HCT116 (cell line): ENCODE results near the gene KRCC1.
"Not testable (repeated sequence)": the region's sequence is repeated elsewhere in the genome, so short reads cannot be mapped to it uniquely, and the experiment has no call there.

Source experiments
- CBX3 ChIP-seq: IDR thresholded peaks from 2 replicates; pipeline ENCODE4 v1.6.1; 2012; ENCODE audit warnings: low read depth
- CEBPB ChIP-seq: IDR thresholded peaks from 2 replicates; pipeline ENCODE4 v1.6.1; 2012; ENCODE audit warnings: low read depth
- POLR2A ChIP-seq: IDR thresholded peaks from 2 replicates; pipeline ENCODE4 v1.7.0; 2011; ENCODE audit warnings: borderline replicate concordance; ENCODE audit not compliant: insufficient read depth, insufficient read length; ENCODE audit errors: extremely low read depth
- SP1 ChIP-seq: IDR thresholded peaks from 2 replicates; pipeline ENCODE4 v1.6.1; 2012; ENCODE audit warnings: low read depth
- TF ChIP-seq, protein P1 (sequence below), 3 experiments: fragments of 200-600 bp in 1 of 3; sonication (generic) in 1 of 3; IDR thresholded peaks in 2 of 3; conservative IDR thresholded peaks in 1 of 3; 2 replicates each; pipeline ENCODE4 v1.5.1; 2012 to 2017; ENCODE audit warnings: low read depth in 2 of 3, low read length in 2 of 3, antibody characterized with exemption in 1 of 3, borderline replicate concordance in 1 of 3, control low read depth in 1 of 3, mild to moderate bottlenecking in 1 of 3, mixed read lengths in 1 of 3, mixed run types in 1 of 3, moderate library complexity in 1 of 3; ENCODE audit not compliant: insufficient read depth in 1 of 3

GRCh38 chr2:87981182-87981581 lies 74.4 kb downstream of the KRCC1 start:
- TF ChIP-seq, protein P1, sequence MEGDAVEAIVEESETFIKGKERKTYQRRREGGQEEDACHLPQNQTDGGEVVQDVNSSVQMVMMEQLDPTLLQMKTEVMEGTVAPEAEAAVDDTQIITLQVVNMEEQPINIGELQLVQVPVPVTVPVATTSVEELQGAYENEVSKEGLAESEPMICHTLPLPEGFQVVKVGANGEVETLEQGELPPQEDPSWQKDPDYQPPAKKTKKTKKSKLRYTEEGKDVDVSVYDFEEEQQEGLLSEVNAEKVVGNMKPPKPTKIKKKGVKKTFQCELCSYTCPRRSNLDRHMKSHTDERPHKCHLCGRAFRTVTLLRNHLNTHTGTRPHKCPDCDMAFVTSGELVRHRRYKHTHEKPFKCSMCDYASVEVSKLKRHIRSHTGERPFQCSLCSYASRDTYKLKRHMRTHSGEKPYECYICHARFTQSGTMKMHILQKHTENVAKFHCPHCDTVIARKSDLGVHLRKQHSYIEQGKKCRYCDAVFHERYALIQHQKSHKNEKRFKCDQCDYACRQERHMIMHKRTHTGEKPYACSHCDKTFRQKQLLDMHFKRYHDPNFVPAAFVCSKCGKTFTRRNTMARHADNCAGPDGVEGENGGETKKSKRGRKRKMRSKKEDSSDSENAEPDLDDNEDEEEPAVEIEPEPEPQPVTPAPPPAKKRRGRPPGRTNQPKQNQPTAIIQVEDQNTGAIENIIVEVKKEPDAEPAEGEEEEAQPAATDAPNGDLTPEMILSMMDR (IDR thresholded peaks at IDR 0.05 in 2 of 3, conservative IDR thresholded peaks at IDR 0.05 in 1 of 3; ENCODE audit: borderline replicate concordance in 1 of 3, insufficient read depth in 1 of 3, low read depth in 2 of 3, low read length in 2 of 3) = not testable (repeated sequence)
- TF ChIP-seq SP1, CBX3, POLR2A, CEBPB: not testable (repeated sequence)
